Endothelial cell of umbilical vein (primary cell): ENCODE measurements around the gene MAGIX. TPM values are rescaled to one million over a fixed set of nuclear protein-coding genes. Genes with fewer than 3 reads are reported as not detected.

Experiments
- BruUV-seq: library from RNA; stranded (reverse); fragments of 400-500 nt; replicated peaks from 2 replicates; lab custom pipeline; 2021; lab: Mats Ljungman, UMichigan
- CTCF ChIA-PET: fragments of 300-600, 350-600 bp; sonication (Branson Sonifier 250); formaldehyde crosslinking; loops from one replicate; lab custom pipeline; 2021; ENCODE audit warnings: antibody characterized with exemption, inconsistent platforms; lab: Charles Lee
- POLR2A ChIA-PET: fragments of 300-600, 350-600 bp; sonication (Branson Sonifier 250); formaldehyde crosslinking; loops from one replicate; lab custom pipeline; 2021; ENCODE audit warnings: antibody characterized with exemption, inconsistent platforms; lab: Charles Lee
- DNase-seq: peaks from one replicate; pipeline ENCODE4 v3.0.0-alpha.2; 2011; ENCODE audit warnings: low read depth, low spot score
- FAIRE-seq: peaks from 2 replicates; lab custom pipeline; 2011; peaks lifted over from hg19 to GRCh38; lab: Jason Lieb, UNC
- H2AFZ ChIP-seq: 2 replicates; pipeline ENCODE4 v1.6.0; 2012; ENCODE audit warnings: low read depth, low read length, control low read depth, inconsistent platforms
- H3K27ac ChIP-seq: 2 replicates; pipeline ENCODE4 v1.5.1; 2011; ENCODE audit warnings: low read depth, mild to moderate bottlenecking, control low read depth, low read length, moderate library complexity; ENCODE audit not compliant: insufficient read depth
- H3K27me3 ChIP-seq, 2 experiments: 2 replicates each; pipeline versions ENCODE4 v1.6.0 to v1.6.1; 2011; ENCODE audit warnings: low read length in 2 of 2, mixed read lengths in 1 of 2; ENCODE audit not compliant: control insufficient read depth in 2 of 2, insufficient read depth in 2 of 2
- H3K36me3 ChIP-seq, 2 experiments: 2 replicates in 1 of 2; 3 replicates in 1 of 2; pipeline ENCODE4 v1.5.1; 2011; ENCODE audit warnings: low read length in 2 of 2, mild to moderate bottlenecking in 1 of 2, moderate library complexity in 1 of 2; ENCODE audit not compliant: control insufficient read depth in 2 of 2, insufficient read depth in 2 of 2; ENCODE audit errors: extremely low read depth in 1 of 2
- H3K4me1 ChIP-seq: 3 replicates; pipeline ENCODE4 v1.5.1; 2011; ENCODE audit warnings: mild to moderate bottlenecking, low read length; ENCODE audit not compliant: control insufficient read depth, insufficient read depth; ENCODE audit errors: extremely low read depth
- H3K4me2 ChIP-seq: 2 replicates; pipeline ENCODE4 v1.6.1; 2011; ENCODE audit warnings: low read length, control low read depth, mixed read lengths; ENCODE audit not compliant: insufficient read depth
- H3K4me3 ChIP-seq, 3 experiments: fragments of 200-600 bp in 1 of 3; sonication (generic), shearing (Covaris generic) in 1 of 3; replicated peaks in 1 of 3; 2 replicates each; pipeline ENCODE4 v1.5.1; 2011 to 2016; ENCODE audit warnings: control low read depth in 3 of 3, low read length in 3 of 3, mild to moderate bottlenecking in 2 of 3, inconsistent platforms in 1 of 3, low read depth in 1 of 3, moderate library complexity in 1 of 3; ENCODE audit not compliant: insufficient read depth in 1 of 3
- H3K79me2 ChIP-seq: 2 replicates; pipeline ENCODE4 v1.6.0; 2012; ENCODE audit warnings: low read length, inconsistent platforms; ENCODE audit not compliant: control insufficient read depth, insufficient read depth
- H3K9ac ChIP-seq: replicated peaks from 2 replicates; pipeline ENCODE3; 2011; ENCODE audit warnings: low read length, control low read depth; ENCODE audit not compliant: insufficient read depth; ENCODE audit errors: extremely low read depth
- H3K9me1 ChIP-seq: replicated peaks from 3 replicates; pipeline ENCODE4 v1.6.0; 2011; ENCODE audit warnings: mild to moderate bottlenecking, low read length; ENCODE audit not compliant: control insufficient read depth, insufficient read depth; ENCODE audit errors: extremely low read depth
- H3K9me3 ChIP-seq: replicated peaks from 2 replicates; pipeline ENCODE4 v1.5.1; 2012; ENCODE audit warnings: low read length, inconsistent platforms; ENCODE audit not compliant: control insufficient read depth, insufficient read depth
- H4K20me1 ChIP-seq: replicated peaks from 2 replicates; pipeline ENCODE3; 2011; ENCODE audit warnings: mild to moderate bottlenecking, low read length; ENCODE audit not compliant: control insufficient read depth, insufficient read depth; ENCODE audit errors: extremely low read depth
- CTCF ChIP-seq, 2 donors: IDR thresholded peaks; 1 replicate in 1 of 2; 2 replicates in 1 of 2; pipeline ENCODE4 v1.5.1; 2011; ENCODE audit warnings: low read length in 2 of 2, mild to moderate bottlenecking in 2 of 2, moderate library complexity in 2 of 2, control low read depth in 1 of 2, inconsistent platforms in 1 of 2, low read depth in 1 of 2; ENCODE audit not compliant: insufficient read depth in 1 of 2; ENCODE audit errors: extremely low read depth in 1 of 2
- EZH2 ChIP-seq: IDR thresholded peaks from 2 replicates; pipeline ENCODE4 v1.6.1; 2012; ENCODE audit warnings: borderline replicate concordance, low read depth, mild to moderate bottlenecking, moderate library complexity, low read length, inconsistent platforms; ENCODE audit not compliant: severe bottlenecking
- FOS ChIP-seq: IDR thresholded peaks from 2 replicates; pipeline ENCODE4 v1.6.1; 2011; ENCODE audit warnings: mild to moderate bottlenecking, low read length, moderate library complexity, borderline replicate concordance; ENCODE audit not compliant: insufficient read depth
- GATA2 ChIP-seq: IDR thresholded peaks from 2 replicates; pipeline ENCODE4 v1.7.0; 2011; ENCODE audit warnings: low read depth, mild to moderate bottlenecking, moderate library complexity, mixed read lengths, low read length; ENCODE audit not compliant: insufficient read length, insufficient read depth
- JUN ChIP-seq: IDR thresholded peaks from 2 replicates; pipeline ENCODE4 v1.6.1; 2011; ENCODE audit warnings: borderline replicate concordance, low read depth; ENCODE audit not compliant: insufficient read length, insufficient read depth
- MAX ChIP-seq: IDR thresholded peaks from 2 replicates; pipeline ENCODE4 v1.6.1; 2011; ENCODE audit not compliant: insufficient read depth, insufficient read length
- MYC ChIP-seq: IDR thresholded peaks from one replicate; pipeline ENCODE4 v1.6.1; 2011; ENCODE audit warnings: mild to moderate bottlenecking, low read depth, low read length
- POLR2A ChIP-seq: IDR thresholded peaks from 2 replicates; pipeline ENCODE4 v1.6.1; 2012; ENCODE audit warnings: low read depth, mild to moderate bottlenecking, control low read depth, low read length
- dilution Hi-C: fragments of 300-500 bp; cut with MboI; formaldehyde crosslinking; loops from one replicate; pipeline ENCODE4 v1.15.0; 2019; ENCODE audit warnings: low sequenced_read_pairs; ENCODE audit not compliant: extremely low pct_ligation_motif_present
- intact Hi-C: fragments of 100-400 bp; cut with micrococcal nuclease; formaldehyde crosslinking; loops from one replicate; pipeline ENCODE4 v1.10.0; 2022
- polyA plus RNA-seq, 4 experiments: library from polyadenylated mRNA; depleted of rRNA in 3 of 4; stranded (reverse) in 3 of 4; unstranded in 1 of 4; fragments of >200 nt; gene quantifications; 2 replicates each; pipeline versions ENCODE4 v1.2.1 to v1.2.3, GENCODE V29; 2011 to 2012; ENCODE audit warnings: missing spikeins in 1 of 4
- total RNA-seq: library from RNA; stranded (reverse); gene quantifications from 2 replicates; pipeline ENCODE4 v1.2.3, GENCODE V29; 2021

Gene MAGIX
- total and polyA plus RNA-seq, 2 donors (not counting 3 experiments of a cell fraction or from before 2014, with no cell fraction given), result 0.77 to 0.88 TPM

- dilution Hi-C loops (no loop called here), intact Hi-C loops (loop anchor here (5.0 kb wide), 1 partner anchor 720 kb away; the partner anchor contains the start of gene CLCN5)
- no peak overlapping the region for H3K9ac ChIP-seq
- H3K79me2 ChIP-seq, result no peaks in the 10 kb centered on the region
- no peaks in the 10 kb centered on the region for H3K9me3 ChIP-seq
- H3K9me1 ChIP-seq, result no peaks in the 10 kb centered on the region
- H2AFZ ChIP-seq, result no peak overlapping the region
- TF ChIP-seq FOS (no peak), EZH2 (no peak), MAX (no peak), POLR2A (no peak), JUN (no peak), CTCF (IDR thresholded peaks at IDR 0.05; ENCODE audit: extremely low read depth in 1 of 2, insufficient read depth in 1 of 2, low read depth in 1 of 2, low read length in 2 of 2) (no peak), GATA2 (no peak), MYC (no peak)
- no peak overlapping the region for H3K4me3 ChIP-seq
- no peak for DNase-seq
- H4K20me1 ChIP-seq, result no peaks in the 10 kb centered on the region
- peaks cover 0 to 2% of the 10 kb centered on the region in 2 experiments for H3K27me3 ChIP-seq
- no peak overlapping the region for H3K27ac ChIP-seq
- no peaks in the 10 kb centered on the region for H3K36me3 ChIP-seq
- peaks cover 3% of the 10 kb centered on the region for H3K4me1 ChIP-seq
- no peak overlapping the region for H3K4me2 ChIP-seq
- ChIA-PET POLR2A (no interaction called here), CTCF (interaction anchor here (1.5 kb wide), 1 partner anchor 9 kb away, joined by 5 read pairs; no protein-coding TSS in a partner anchor)
- no TSS peak for BruUV-seq
- no peak for FAIRE-seq
Measured at GRCh38 chrX:49202022-49202421, 39.5 kb downstream of the MAGIX start.
